Fibroblast of the conjunctiva (primary cell): ENCODE results near the gene G6PC2.

Experiments
- DNase-seq: peaks from one replicate; pipeline ENCODE4 v3.0.0-alpha.2; 2010; ENCODE audit warnings: low read depth

G6PC2 gene

DNA sequence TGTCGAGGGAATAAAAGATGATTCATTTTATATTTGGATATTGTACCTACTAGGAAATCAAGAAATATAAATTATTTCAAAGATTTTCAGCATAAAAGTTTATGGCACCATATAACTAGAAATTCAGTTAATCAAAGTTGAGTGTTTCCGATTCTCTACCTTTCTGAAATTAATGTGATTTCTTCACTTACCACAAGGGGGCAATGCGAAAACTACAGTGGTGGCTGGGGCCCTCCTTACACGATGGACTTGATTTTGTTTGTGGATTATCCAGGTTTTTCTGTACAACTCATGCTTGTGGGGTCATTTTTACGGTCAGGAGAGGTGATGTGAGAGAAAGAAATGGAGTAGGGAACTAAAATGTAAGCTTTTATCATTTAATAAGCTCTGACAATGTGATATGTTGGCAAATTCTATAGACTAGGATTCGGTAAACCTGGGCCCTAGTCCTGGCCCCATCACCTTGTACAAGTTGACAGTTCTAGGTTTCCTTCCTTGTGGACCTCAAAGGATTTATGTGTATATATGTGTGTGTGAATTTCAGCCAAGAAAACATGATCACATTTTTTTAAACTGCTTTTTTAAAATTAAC is 47.6 kb downstream of the G6PC2 start:
- no peak for DNase-seq

DNA sequence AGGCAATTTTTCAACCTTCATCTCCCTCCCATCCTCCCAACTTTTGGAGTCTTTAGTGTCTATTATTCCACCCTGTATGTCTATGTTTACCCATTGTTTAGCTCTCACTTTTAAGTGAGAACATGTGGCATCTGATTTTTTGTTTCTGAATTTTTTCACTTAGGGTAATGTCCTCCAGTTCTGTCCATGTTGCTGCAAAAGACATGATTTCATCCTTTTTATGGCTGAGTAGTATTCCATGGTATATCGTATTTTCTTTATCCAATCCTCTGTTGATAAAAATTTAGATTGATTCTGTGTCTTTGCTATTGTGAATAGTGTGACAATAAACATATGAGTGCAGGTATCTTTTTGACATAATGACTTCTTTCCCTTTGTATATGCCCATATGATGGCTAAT is 48.2 kb downstream of the G6PC2 start:
- DNase-seq: no peak

DNA sequence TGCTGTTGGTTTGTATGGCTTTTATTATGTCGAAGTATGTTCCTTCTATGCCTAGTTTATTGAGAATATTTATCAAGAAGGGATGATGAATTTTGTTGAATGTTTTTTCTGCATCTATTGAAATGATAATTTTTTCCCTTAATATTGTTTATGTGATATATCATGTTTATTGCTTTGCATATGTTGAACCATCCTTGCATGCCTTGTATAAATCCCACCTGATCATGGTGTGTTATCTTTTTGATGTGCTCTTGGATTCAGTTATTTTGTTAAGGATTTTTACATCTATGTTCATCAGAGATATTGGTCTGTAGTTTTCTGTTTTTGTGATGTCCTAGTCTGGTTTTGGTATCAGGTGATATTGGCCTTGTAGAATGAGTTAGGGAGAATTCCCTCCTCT is 50.8 kb downstream of the G6PC2 start:
- no peak for DNase-seq

DNA sequence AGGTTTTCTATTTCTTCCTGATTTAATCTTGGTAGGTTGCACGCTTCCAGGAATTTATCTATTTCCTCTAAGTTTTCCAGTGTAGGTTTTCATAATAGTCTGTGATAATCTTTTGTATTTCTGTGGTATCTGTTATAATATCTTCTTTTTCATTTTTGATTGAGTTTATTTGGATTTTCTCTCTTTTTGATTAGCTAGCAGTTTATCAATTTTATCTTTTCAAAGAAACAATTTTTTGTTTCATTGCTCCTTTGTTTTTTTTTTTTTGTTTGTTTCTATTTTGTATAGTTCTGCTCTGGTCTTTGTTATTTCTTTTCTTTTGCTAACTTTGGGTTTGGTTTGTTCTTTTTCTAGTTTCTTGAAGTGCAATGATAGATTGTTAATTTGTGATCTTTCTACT is 51.3 kb downstream of the G6PC2 start:
- DNase-seq: no peak

DNA sequence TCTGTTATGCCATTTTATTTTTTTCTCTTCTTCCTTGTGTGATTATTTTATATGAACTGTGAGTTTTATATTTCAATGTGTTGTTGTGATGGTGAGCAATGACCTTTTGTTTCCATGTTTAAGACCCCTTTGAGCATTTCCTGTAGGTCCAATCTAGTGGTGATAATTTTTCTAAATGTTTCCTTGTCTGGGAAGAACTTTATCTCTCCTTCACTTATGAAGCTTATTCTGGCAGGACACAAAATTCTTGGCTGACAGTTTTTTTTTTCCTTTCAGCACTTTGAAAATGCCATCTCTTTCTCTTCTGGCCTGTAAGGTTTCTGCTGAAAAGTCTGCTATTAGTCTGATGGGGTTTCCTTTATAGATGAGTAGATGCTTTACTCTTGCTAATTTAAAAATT is 53.2 kb downstream of the G6PC2 start:
- no peak for DNase-seq

DNA sequence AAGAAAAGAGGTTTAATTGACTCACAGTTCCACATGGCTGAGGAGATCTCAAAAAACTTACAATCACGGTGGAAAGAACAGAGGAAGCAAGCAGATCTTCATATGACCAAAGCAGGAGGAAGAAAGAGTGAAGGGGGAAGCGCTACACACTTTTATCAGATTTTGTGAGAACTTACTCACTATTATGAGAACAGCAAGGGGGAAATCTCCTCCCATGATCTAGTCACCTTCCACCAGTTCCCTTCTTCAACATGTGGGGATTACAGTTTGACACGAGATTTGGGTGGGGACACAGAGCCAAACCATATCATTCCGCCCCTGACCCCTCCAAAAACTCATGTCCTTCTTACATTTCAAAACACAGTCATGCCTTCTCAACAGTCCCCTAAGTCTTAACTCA is 54.2 kb downstream of the G6PC2 start:
- DNase-seq: no peak

DNA sequence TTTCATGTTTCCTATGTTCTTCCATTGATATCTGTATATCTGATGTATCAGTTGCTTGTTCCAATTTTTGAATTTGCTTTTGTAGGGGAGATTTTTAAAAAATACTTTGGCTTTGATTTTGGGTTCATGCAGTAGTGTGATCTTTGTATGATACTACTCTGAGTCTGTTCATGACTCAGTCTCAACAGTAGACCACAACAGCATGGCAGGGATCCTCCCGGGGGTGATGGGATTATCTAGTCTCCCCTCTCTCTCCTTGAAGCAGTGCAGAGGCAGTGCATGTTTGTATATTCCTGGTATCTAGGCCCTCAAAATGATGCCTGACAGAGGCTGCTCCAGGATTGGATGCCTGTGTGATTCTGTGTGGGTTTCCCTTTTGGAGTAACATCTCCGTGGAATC is 55.3 kb downstream of the G6PC2 start:
- no peak for DNase-seq
